ENCODE measurements around the gene NPR2.

Gene NPR2

GRCh38 chr9:35834260-35835215, 43.1 kb downstream of the NPR2 start:
- DNase-seq, result no peak

- DNase-seq, result no peak
Observed at GRCh38 chr9:35835216-35835632, 43.8 kb downstream of the NPR2 start.

- DNase-seq, result no peak
Observed at GRCh38 chr9:35835766-35836165, 44.4 kb downstream of the NPR2 start.

- DNase-seq, result no peak
Observed at GRCh38 chr9:35836595-35836994, 45.2 kb downstream of the NPR2 start.

- no peak for DNase-seq
Observed at GRCh38 chr9:35839926-35840325, 48.5 kb downstream of the NPR2 start.

- no peak for DNase-seq
Observed at GRCh38 chr9:35840881-35841644, 49.7 kb downstream of the NPR2 start.

GRCh38 chr9:35841645-35841900, 50.2 kb downstream of the NPR2 start:
- DNase-seq, result no peak

- peak; percentile 39 for DNase-seq
Observed at GRCh38 chr9:35842020-35842745, 50.8 kb downstream of the NPR2 start.

GRCh38 chr9:35842795-35843194, 51.4 kb downstream of the NPR2 start:
- peak; percentile 51 to 63 for DNase-seq

- peak; percentile 93 to 96 for DNase-seq
Observed at GRCh38 chr9:35844628-35845270, 53.4 kb downstream of the NPR2 start.

- no peak for DNase-seq
Observed at GRCh38 chr9:35845824-35846771, 54.7 kb downstream of the NPR2 start.

GRCh38 chr9:35847792-35848572, 56.6 kb downstream of the NPR2 start:
- no peak for DNase-seq

- DNase-seq, result no peak
Observed at GRCh38 chr9:35852267-35852815, 61.0 kb downstream of the NPR2 start.

GRCh38 chr9:35852876-35853865, 61.8 kb downstream of the NPR2 start:
- DNase-seq, result no peak

- no peak for DNase-seq
Observed at GRCh38 chr9:35854091-35854762, 62.8 kb downstream of the NPR2 start.

- no peak for DNase-seq
Observed at GRCh38 chr9:35856206-35856605, 64.8 kb downstream of the NPR2 start.

GRCh38 chr9:35856882-35857281, 65.5 kb downstream of the NPR2 start:
- no peak for DNase-seq

GRCh38 chr9:35858458-35858857, 67.1 kb downstream of the NPR2 start:
- DNase-seq, result no peak
